KMS-11 (cell line): Measurements from ENCODE around the gene LRRK2.
A peak's percentile ranks its signal among the peaks of the same experiment; 100 is the strongest.

Source experiments
- H2AFZ ChIP-seq: fragments of 200-600 bp; sonication (generic); 2 replicates; pipeline ENCODE4 v1.6.1; 2016; ENCODE audit warnings: antibody characterized with exemption, mixed run types, low read depth
- H3K27ac ChIP-seq: fragments of 200-600 bp; sonication (generic); 2 replicates; pipeline ENCODE4 v1.6.1; 2016; ENCODE audit warnings: mild to moderate bottlenecking, mixed run types
- H3K27me3 ChIP-seq: fragments of 200-600 bp; sonication (generic); 2 replicates; pipeline ENCODE4 v1.6.1; 2017; ENCODE audit warnings: mild to moderate bottlenecking, low read depth, mixed run types, moderate library complexity; ENCODE audit not compliant: insufficient read depth
- H3K36me3 ChIP-seq: fragments of 200-600 bp; sonication (generic); 2 replicates; pipeline ENCODE4 v1.6.1; 2017; ENCODE audit warnings: mild to moderate bottlenecking, mixed run types; ENCODE audit not compliant: insufficient read depth
- H3K4me1 ChIP-seq: fragments of 200-600 bp; sonication (generic); 2 replicates; pipeline ENCODE4 v1.6.1; 2016; ENCODE audit warnings: mild to moderate bottlenecking, low read depth, mixed run types; ENCODE audit not compliant: poor library complexity, severe bottlenecking
- H3K4me2 ChIP-seq: fragments of 200-600 bp; sonication (generic); 2 replicates; pipeline ENCODE4 v1.7.0; 2016; ENCODE audit warnings: mild to moderate bottlenecking, mixed run types
- H3K4me3 ChIP-seq: fragments of 200-600 bp; sonication (generic); IDR thresholded peaks from 2 replicates; pipeline ENCODE4 v1.6.1; 2017; ENCODE audit warnings: low read depth, low read length, mixed read lengths; ENCODE audit not compliant: insufficient read depth
- H3K79me2 ChIP-seq: fragments of 200-600 bp; sonication (generic); 2 replicates; pipeline ENCODE4 v1.6.1; 2016; ENCODE audit warnings: low read depth, mixed run types; ENCODE audit not compliant: insufficient read depth
- H3K9ac ChIP-seq: fragments of 200-600 bp; sonication (generic); 2 replicates; pipeline ENCODE4 v1.6.1; 2016; ENCODE audit warnings: mild to moderate bottlenecking, mixed run types
- H4K20me1 ChIP-seq: fragments of 200-600 bp; sonication (generic); 2 replicates; pipeline ENCODE4 v1.6.1; 2016; ENCODE audit warnings: mild to moderate bottlenecking, mixed run types; ENCODE audit not compliant: insufficient read depth
- CTCF ChIP-seq: fragments of 200-600 bp; sonication (generic); conservative IDR thresholded peaks from 2 replicates; pipeline ENCODE4 v1.6.1; 2017; ENCODE audit warnings: low read depth, mild to moderate bottlenecking, antibody characterized with exemption, low read length, moderate library complexity, mixed read lengths

The LRRK2 gene

DNA sequence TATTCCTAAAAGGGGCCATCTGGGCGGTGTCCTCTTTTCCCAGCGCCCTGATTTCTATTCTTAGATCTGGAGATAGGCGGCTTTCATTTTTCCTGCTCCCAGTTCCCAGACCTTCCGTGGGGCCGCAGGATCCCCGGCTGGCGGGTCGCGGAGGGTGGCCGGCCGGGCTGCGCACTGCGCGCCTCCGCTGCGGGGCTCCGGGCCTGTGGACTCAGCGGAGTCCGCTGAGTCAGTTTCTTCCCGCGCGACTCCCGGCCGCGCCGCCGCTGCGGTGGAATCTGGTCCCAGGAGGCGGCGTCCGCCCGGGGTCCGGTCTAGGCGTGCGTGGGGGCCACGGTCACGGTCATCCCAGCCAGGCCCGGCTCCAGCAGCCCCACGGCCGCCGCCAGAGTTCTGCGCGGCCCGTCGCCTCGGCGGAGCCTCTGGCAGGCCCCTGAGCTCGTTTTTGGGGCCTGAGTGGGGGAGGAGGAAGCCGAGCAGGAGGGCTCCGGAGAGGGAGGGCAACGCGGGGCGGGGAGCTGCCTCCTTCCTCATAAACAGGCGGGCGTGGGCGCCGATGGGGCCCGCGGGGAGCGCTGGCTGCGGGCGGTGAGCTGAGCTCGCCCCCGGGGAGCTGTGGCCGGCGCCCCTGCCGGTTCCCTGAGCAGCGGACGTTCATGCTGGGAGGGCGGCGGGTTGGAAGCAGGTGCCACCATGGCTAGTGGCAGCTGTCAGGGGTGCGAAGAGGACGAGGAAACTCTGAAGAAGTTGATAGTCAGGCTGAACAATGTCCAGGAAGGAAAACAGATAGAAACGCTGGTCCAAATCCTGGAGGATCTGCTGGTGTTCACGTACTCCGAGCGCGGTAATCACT lies at the start of gene LRRK2:
Gene LRRK2, plus strand, starts transcription at position 559 of the 853 bp plus-strand sequence. Its CDS starts 135 bp downstream, at position 694.
- Histone ChIP-seq H4K20me1 (no peaks in the 10 kb centered on the region), H3K4me2 (peak within 1 kb of the TSS; percentile 38), H3K79me2 (no peaks in the 10 kb centered on the region), H3K4me1 (peaks cover 15% of the 10 kb centered on the region), H3K36me3 (no peaks in the 10 kb centered on the region), H3K27ac (no peak within 1 kb of the TSS), H3K27me3 (no peaks in the 10 kb centered on the region), H3K9ac (peak within 1 kb of the TSS; percentile 52), H2AFZ (peak within 1 kb of the TSS; percentile 48), H3K4me3 (no peak within 1 kb of the TSS)
- no peak for TF ChIP-seq CTCF

DNA sequence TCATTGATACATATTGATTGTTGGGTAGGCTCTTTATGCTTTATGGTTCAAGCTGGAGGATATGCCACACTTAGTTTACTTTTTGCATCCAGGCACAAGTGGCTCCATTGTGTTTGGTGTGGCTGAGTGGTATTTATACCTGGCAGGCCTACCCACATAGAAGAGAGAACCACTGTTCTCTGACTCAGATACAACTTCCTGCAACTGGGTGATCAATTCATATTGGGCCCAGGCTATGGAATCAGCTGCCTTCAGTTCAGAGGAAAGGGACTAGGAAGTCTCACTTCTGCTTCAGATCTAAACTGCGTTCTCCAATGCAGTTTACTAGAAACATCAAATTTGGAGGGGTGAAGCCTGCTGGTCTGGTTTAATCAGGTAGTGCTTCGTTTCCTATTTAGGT lies 49.8 kb upstream of the LRRK2 start:
- Histone ChIP-seq H4K20me1 (no peaks in the 10 kb centered on the region), H3K27ac (no peak overlapping the region), H3K4me1 (no peaks in the 10 kb centered on the region), H3K79me2 (no peaks in the 10 kb centered on the region), H3K27me3 (no peaks in the 10 kb centered on the region), H3K4me2 (no peak overlapping the region), H2AFZ (no peak overlapping the region), H3K4me3 (no peak overlapping the region), H3K36me3 (no peaks in the 10 kb centered on the region), H3K9ac (no peak overlapping the region)
- TF ChIP-seq CTCF, result no peak

GRCh38 chr12:40175489-40175888 lies 49.3 kb upstream of the LRRK2 start:
- no peak overlapping the region for H2AFZ ChIP-seq
- no peaks in the 10 kb centered on the region for H4K20me1 ChIP-seq
- no peaks in the 10 kb centered on the region for H3K4me1 ChIP-seq
- no peak overlapping the region for H3K4me3 ChIP-seq
- H3K36me3 ChIP-seq, result no peaks in the 10 kb centered on the region
- H3K27me3 ChIP-seq, result no peaks in the 10 kb centered on the region
- H3K4me2 ChIP-seq, result no peak overlapping the region
- no peak overlapping the region for H3K27ac ChIP-seq
- H3K9ac ChIP-seq, result no peak overlapping the region
- no peak for TF ChIP-seq CTCF
- H3K79me2 ChIP-seq, result no peaks in the 10 kb centered on the region

DNA sequence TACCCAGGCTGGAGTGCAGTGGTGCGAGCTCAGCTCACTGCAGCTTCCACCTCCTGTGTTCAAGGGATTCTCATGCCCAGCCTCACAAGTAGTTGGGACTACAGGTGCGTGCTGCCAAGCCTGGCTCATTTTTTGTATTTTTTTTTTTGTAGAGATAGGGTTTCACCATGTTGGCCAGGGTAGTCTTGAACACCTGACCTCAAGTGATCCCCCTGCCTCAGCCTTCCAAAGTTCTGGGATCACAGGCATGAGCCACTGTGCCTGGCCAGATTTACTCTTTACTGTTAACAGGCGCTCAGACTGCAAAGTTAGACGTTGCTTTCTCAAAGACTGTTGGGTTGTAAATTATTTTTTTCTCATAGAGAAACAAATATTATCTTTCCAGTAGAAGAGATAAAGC lies 46.1 kb upstream of the LRRK2 start:
- no peak overlapping the region for H3K4me2 ChIP-seq
- H2AFZ ChIP-seq, result no peak overlapping the region
- no peak overlapping the region for H3K27ac ChIP-seq
- no peaks in the 10 kb centered on the region for H4K20me1 ChIP-seq
- no peaks in the 10 kb centered on the region for H3K4me1 ChIP-seq
- H3K9ac ChIP-seq, result no peak overlapping the region
- H3K4me3 ChIP-seq, result no peak overlapping the region
- no peak for TF ChIP-seq CTCF
- no peaks in the 10 kb centered on the region for H3K36me3 ChIP-seq
- H3K79me2 ChIP-seq, result no peaks in the 10 kb centered on the region
- H3K27me3 ChIP-seq, result no peaks in the 10 kb centered on the region
